BE2C (cell line): ENCODE data around the gene HOTAIR.
A peak's percentile ranks its signal among the peaks of the same experiment; 100 is the strongest.

ENCODE experiments used
- DNase-seq: peaks from one replicate; pipeline ENCODE4 v3.0.0-alpha.2; 2020
- H3K27me3 ChIP-seq: fragments of 250-450 bp; sonication (Bioruptor Pico); 2 replicates; pipeline ENCODE4 v1.5.1; 2020; ENCODE audit warnings: mild to moderate bottlenecking
- H3K36me3 ChIP-seq: fragments of 250-450 bp; sonication (Bioruptor Pico); 2 replicates; pipeline ENCODE4 v1.5.1; 2020; ENCODE audit warnings: mild to moderate bottlenecking
- H3K4me1 ChIP-seq: fragments of 250-450 bp; sonication (Bioruptor Pico); 2 replicates; pipeline ENCODE4 v1.5.1; 2020
- H3K4me3 ChIP-seq: 2 replicates; pipeline ENCODE4 v1.5.1; 2011; ENCODE audit warnings: low read depth, low read length
- H3K9me3 ChIP-seq: fragments of 250-450 bp; sonication (Bioruptor Pico); 2 replicates; pipeline ENCODE4 v1.5.1; 2020
- TF ChIP-seq, protein P1 (sequence below): IDR thresholded peaks from 2 replicates; pipeline ENCODE4 v1.5.1; 2012; ENCODE audit warnings: mild to moderate bottlenecking, low read depth, low read length

Gene HOTAIR

DNA sequence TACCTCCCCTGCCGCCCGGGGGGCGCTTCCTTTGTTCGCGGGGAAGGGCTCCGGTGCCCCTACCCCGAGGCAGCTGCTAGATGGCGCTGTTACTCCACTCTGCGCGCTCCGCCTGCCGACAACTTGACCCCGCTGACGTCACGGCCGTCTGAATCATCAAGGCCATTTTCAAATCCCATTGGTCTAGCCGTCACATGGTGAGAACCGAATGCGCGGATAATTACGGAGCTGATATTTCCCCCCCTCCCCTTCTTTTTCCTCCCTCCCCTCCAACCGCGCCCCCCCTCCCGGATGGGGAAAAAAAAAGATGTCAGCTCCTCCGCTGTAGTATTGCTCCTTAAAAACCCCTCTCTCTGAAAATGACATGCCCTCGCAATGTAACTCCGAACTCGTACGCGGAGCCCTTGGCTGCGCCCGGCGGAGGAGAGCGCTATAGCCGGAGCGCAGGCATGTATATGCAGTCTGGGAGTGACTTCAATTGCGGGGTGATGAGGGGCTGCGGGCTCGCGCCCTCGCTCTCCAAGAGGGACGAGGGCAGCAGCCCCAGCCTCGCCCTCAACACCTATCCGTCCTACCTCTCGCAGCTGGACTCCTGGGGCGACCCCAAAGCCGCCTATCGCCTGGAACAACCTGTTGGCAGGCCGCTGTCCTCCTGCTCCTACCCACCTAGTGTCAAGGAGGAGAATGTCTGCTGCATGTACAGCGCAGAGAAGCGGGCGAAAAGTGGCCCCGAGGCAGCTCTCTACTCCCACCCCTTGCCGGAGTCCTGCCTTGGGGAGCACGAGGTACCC lies 10.3 kb upstream of the HOTAIR start, which contains the start of gene HOXC10:
Gene HOXC10 (plus strand): TSS at position 246 of the 791 bp plus-strand sequence. CDS start 114 bp downstream, at position 360.
- H3K27me3 ChIP-seq: peaks cover 21% of the 10 kb centered on the region
- TF ChIP-seq, protein P1, sequence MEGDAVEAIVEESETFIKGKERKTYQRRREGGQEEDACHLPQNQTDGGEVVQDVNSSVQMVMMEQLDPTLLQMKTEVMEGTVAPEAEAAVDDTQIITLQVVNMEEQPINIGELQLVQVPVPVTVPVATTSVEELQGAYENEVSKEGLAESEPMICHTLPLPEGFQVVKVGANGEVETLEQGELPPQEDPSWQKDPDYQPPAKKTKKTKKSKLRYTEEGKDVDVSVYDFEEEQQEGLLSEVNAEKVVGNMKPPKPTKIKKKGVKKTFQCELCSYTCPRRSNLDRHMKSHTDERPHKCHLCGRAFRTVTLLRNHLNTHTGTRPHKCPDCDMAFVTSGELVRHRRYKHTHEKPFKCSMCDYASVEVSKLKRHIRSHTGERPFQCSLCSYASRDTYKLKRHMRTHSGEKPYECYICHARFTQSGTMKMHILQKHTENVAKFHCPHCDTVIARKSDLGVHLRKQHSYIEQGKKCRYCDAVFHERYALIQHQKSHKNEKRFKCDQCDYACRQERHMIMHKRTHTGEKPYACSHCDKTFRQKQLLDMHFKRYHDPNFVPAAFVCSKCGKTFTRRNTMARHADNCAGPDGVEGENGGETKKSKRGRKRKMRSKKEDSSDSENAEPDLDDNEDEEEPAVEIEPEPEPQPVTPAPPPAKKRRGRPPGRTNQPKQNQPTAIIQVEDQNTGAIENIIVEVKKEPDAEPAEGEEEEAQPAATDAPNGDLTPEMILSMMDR: peak; percentile 81
- peak; percentile 96 for DNase-seq

DNA sequence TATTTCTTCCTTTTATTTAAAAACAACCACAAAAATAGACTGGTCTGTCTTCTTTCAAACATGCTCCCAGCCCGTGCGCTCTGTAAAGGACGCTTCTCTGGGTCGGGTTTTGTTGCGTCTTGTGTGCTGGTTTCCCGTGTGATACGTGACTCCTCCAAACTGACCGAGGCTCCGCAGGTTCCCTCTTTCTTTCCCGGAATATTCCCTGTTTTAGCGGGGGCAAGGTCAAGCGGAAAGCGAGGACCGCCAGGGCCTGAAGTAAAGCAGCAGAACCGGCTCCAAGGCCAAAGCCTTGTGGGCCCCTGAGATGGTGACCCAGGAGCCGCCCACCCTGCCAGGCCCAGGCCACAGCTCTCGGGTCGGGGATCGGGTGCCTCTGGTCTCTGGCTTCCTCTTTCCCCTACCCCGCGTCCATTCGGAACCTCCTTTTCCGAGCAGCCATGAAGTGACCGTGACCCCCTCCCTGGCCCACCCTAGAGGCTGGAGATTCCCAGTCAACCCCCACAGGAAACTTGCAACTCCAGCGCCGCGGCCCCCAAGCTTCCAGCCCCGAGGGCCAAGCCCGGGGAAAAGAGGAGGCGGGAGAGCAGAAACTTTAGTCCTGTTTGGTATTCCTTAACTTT lies 9.3 kb upstream of the HOTAIR start:
- TF ChIP-seq, protein P1: no peak
- Histone ChIP-seq H3K4me1 (peaks cover 7% of the 10 kb centered on the region), H3K27me3 (peaks cover 21% of the 10 kb centered on the region), H3K9me3 (no peaks in the 10 kb centered on the region), H3K4me3 (no peak overlapping the region), H3K36me3 (no peaks in the 10 kb centered on the region)
- DNase-seq: no peak

More for the DNA sequence above, 10.3 kb upstream of the HOTAIR start, which contains the start of gene HOXC10:
- H3K9me3 ChIP-seq: no peaks in the 10 kb centered on the region
- H3K4me3 ChIP-seq: peak within 1 kb of the TSS; percentile 75
- H3K4me1 ChIP-seq: peaks cover 8% of the 10 kb centered on the region
- no peaks in the 10 kb centered on the region for H3K36me3 ChIP-seq

DNA sequence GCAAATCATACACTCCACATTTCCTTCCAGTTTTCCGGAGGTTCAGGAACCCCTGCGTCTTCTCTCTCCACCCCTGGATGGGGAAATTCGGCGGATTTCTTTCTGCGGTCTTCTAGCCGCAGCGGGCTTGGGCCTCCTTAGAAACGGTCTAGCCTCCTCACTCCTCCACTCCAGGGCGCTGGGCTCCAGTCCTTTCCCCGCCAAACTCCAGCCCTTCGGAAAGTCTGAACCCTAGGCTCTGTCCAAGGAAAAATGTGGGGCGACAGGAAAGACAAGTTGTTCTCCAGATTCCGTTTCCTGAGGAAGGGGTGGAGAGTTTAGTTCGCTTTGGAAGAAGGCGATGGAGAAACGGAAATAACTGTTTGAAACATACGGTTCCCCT lies 8.8 kb upstream of the HOTAIR start:
- TF ChIP-seq, protein P1: no peak
- Histone ChIP-seq H3K4me3 (no peak overlapping the region), H3K36me3 (no peaks in the 10 kb centered on the region), H3K4me1 (peaks cover 2% of the 10 kb centered on the region), H3K27me3 (peaks cover 21% of the 10 kb centered on the region), H3K9me3 (no peaks in the 10 kb centered on the region)
- no peak for DNase-seq

DNA sequence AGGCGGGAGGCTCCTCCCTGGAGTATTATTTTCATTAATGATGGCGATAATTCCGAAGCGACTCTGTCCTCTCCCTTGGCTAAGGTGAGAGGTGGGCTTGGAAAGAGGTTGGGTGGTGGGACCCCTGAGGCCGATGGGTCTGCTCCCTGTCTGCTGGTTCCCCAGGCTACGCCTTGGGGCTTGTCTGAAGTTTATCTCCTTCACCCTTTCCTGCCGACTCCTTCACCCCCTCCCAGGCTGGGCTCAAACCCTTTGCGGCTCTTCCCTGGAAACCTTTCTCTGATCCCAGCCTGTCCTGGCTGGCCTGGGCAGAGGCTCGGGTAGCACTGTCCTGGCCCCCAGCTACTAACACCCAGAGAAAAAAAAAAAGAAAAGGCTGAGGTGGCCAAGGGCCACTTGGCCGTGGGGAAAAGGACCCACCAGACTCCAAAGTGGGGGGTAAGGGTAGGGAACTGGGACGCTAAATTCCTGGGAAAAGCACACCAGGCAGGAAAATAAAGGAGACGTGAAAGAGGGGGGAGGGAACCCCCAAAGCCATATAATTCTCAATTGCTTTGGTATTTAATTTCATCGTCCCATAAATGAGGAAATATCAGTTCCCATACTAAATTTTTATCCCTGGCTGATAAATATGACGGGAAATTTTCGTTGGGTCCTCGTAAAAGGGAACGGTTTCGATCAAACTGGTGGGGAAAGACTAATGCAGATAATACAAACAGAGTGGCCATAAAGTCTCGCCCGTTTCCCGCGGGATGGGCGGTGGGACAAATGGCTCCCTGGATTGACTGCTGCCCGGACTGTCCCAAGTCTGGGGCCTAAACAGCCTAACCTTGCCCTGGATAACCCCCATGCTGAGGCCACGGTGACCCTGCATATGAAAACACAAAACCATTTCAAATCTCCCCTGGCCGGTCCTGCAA lies 8.2 kb upstream of the HOTAIR start:
- Histone ChIP-seq H3K4me1 (no peaks in the 10 kb centered on the region), H3K27me3 (peaks cover 21% of the 10 kb centered on the region), H3K36me3 (no peaks in the 10 kb centered on the region), H3K4me3 (no peak overlapping the region), H3K9me3 (no peaks in the 10 kb centered on the region)
- no peak for DNase-seq
- TF ChIP-seq, protein P1: no peak

DNA sequence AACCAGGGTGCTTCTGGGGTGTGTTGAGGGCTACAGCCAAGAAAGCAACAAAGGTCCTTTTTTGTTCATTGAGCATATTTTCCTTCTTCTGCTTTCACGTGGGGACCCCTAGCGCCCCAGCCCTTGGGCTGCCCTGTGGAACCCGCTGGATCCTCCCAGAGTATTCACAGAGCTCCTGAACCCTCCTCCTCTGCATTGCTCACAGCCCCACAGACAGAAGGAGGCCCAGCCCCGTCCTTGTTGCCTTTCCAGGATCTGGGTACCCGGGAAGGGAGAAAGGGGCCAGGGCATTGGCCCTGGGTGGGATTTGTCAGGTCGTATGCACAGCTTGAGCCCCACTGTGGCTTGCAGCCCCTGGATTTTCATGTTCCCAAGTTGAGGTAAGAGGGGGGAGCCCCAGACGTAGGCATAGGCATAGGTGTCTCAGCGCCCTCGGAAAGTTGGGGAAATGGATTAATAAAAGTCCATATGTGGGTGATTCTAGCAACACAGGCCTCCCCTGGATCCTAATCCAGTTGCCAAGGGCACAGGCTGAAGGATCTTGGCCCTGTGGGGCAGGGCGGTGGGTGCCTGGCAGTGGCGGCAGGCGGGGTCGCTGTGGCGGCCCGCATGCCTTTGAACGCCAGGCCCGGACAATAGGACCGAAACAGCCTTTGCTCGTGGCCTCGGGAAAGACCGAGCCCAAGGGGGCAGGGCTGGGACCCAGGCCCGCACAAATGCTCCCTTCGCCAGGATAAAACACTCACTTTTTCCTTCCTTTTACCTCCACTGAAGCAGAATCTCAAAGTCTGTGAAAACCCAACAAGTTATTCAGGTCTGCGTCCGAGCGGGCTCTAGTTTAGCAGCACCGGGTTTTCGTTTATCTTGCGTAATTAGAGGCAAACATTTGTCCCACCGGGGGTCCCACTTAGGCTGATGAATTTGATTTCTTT lies 7.1 kb upstream of the HOTAIR start:
- TF ChIP-seq, protein P1: no peak
- Histone ChIP-seq H3K9me3 (no peaks in the 10 kb centered on the region), H3K27me3 (peaks cover 18% of the 10 kb centered on the region), H3K4me1 (no peaks in the 10 kb centered on the region), H3K4me3 (no peak overlapping the region), H3K36me3 (no peaks in the 10 kb centered on the region)
- no peak for DNase-seq
